KBM-7 (cell line): Measurements from ENCODE around the gene NGLY1.

ENCODE experiments used
- DNase-seq: peaks from one replicate; pipeline ENCODE4 v3.0.0-alpha.2; 2015
- in situ Hi-C: fragments of 300-500 bp; cut with MboI; formaldehyde crosslinking; loops from 2 replicates; pipeline ENCODE4 v1.14.3; 2020; ENCODE audit warnings: low sequenced_read_pairs, low pct_unique_long_range_greater_than_20kb, mixed read lengths

Gene NGLY1

GRCh38 chr3:25679166-25679565 is 104.1 kb downstream of the NGLY1 start:
- in situ Hi-C loops: no loop called here
- no peak for DNase-seq

GRCh38 chr3:25678581-25678980 is 104.7 kb downstream of the NGLY1 start:
- in situ Hi-C loops: no loop called here
- DNase-seq: no peak

GRCh38 chr3:25677121-25677520 is 106.1 kb downstream of the NGLY1 start:
- in situ Hi-C loops: no loop called here
- DNase-seq: no peak

- in situ Hi-C loops: no loop called here
- no peak for DNase-seq
Measured at GRCh38 chr3:25674670-25675069, 108.6 kb downstream of the NGLY1 start.

- in situ Hi-C loops: no loop called here
Measured at GRCh38 chr3:25673738-25674298, 109.4 kb downstream of the NGLY1 start.

More at GRCh38 chr3:25673738-25674298, 109.4 kb downstream of the NGLY1 start:
- no peak for DNase-seq
